ENCODE measurements around the gene FBXW7. TPM values are rescaled to one million over a fixed set of nuclear protein-coding genes. Genes with fewer than 3 reads are reported as not detected.

The FBXW7 gene
- total RNA-seq, 3 donors from 2014 or later = 55.7 to 247 (median 117) TPM

DNA sequence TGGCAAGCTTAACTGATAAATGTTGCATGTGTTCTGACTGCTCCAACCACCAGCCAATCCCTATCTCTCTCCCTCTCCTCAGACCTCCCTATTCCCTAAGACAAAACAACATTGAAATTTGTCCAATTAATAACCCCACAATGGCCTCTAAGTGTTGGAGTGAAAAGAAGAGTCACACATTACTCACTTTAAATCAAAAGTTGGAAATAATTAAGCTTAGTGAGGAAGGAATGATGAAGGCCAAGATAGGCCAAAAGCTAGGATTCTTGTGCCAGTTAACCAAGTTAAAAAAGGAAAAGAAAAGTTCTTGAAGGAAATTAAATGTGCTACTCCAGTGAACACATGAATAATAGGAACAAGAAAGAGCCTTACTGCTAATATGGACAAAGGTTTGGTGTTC, 55.6 kb downstream of the FBXW7 start:
- Histone ChIP-seq H3K36me3 (no peaks in the 10 kb centered on the region), H3K9me3 (no peaks in the 10 kb centered on the region), H3K27ac (no peak overlapping the region), H3K4me1 (no peaks in the 10 kb centered on the region), H3K4me3 (no peak overlapping the region), H3K27me3 (no peaks in the 10 kb centered on the region)
- TF ChIP-seq POLR2AphosphoS5 (IDR thresholded peaks at IDR 0.05) (no peak), POLR2A (IDR thresholded peaks at IDR 0.05) (no peak)
- TF ChIP-seq, protein P1, sequence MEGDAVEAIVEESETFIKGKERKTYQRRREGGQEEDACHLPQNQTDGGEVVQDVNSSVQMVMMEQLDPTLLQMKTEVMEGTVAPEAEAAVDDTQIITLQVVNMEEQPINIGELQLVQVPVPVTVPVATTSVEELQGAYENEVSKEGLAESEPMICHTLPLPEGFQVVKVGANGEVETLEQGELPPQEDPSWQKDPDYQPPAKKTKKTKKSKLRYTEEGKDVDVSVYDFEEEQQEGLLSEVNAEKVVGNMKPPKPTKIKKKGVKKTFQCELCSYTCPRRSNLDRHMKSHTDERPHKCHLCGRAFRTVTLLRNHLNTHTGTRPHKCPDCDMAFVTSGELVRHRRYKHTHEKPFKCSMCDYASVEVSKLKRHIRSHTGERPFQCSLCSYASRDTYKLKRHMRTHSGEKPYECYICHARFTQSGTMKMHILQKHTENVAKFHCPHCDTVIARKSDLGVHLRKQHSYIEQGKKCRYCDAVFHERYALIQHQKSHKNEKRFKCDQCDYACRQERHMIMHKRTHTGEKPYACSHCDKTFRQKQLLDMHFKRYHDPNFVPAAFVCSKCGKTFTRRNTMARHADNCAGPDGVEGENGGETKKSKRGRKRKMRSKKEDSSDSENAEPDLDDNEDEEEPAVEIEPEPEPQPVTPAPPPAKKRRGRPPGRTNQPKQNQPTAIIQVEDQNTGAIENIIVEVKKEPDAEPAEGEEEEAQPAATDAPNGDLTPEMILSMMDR (IDR thresholded peaks at IDR 0.05) = no peak
- no peak for DNase-seq (ENCODE audit: low spot score in 2 of 2)
- intact Hi-C loops (cut with DNase I; ENCODE audit: low total_unique reads) = no loop called here

DNA sequence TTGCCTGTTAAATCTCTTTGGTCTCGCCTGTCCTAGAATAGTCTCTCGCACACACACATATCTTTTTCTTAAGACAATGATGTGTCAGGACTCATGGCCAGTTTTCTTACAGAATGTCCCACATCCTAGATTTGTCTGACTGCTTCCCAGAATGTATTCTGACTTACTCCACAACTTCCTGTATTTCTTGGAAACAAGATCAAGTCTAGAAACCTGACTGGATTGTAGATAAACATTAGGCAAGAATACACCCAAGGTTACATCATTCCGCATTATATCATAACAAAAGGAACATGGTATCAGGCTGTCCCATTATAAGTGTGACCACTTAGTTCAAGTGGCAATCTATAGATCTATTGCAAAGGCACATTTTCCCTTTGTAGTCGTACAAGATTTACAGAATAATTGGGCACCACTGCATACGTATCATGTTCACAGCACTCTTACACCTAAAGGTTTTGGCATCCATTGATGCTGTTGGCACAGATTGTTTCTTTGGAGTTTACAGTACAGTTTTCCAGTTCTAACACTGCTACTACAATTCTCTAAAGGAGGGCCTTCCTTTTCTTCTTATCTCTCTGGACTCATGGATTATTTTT, 56.4 kb downstream of the FBXW7 start:
- Histone ChIP-seq H3K4me3 (no peak overlapping the region), H3K36me3 (no peaks in the 10 kb centered on the region), H3K27ac (no peak overlapping the region), H3K9me3 (no peaks in the 10 kb centered on the region), H3K27me3 (no peaks in the 10 kb centered on the region), H3K4me1 (no peaks in the 10 kb centered on the region)
- no peak for DNase-seq (ENCODE audit: low spot score in 2 of 2)
- intact Hi-C loops (cut with DNase I; ENCODE audit: low total_unique reads) = no loop called here
- TF ChIP-seq, protein P1 (IDR thresholded peaks at IDR 0.05) = no peak
- no peak for TF ChIP-seq POLR2A (IDR thresholded peaks at IDR 0.05)
- TF ChIP-seq POLR2AphosphoS5 (IDR thresholded peaks at IDR 0.05) = no peak

DNA sequence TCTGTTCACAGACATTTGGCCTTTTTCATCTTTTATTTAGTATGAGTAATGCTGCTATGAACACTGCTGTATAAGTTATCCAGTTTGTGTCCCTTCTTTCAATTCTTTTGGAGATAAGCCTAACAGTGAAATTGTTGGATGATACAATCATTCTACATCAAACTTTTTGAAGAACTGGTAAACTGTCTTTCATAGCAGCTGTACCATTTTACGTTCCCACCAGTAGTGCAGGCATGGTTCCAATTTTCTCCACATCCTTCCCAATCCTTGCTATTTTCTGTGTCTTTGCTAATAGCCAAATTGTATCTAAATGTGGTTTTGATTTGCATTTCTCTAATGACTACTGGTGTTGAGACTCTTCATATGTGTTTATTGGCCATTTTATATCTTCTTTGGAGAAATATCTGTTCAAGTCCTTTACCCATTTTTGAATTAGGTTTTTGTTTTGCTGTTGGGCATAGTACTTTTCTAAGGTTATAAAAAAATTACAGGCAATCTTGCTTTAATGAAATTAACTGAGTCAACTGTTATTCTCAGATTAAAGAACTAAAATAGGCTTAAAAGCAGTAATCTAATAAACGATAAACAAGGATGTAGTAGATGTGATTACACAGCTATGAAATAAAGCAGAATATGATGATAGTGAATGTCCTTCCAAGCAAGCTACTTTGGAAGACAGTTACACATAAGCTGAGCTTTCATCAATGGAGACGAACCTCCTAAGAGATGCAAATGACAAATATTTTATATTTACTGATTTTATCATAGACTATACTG, 57.2 kb downstream of the FBXW7 start:
- Histone ChIP-seq H3K4me1 (no peaks in the 10 kb centered on the region), H3K27ac (no peak overlapping the region), H3K27me3 (no peaks in the 10 kb centered on the region), H3K4me3 (no peak overlapping the region), H3K9me3 (no peaks in the 10 kb centered on the region), H3K36me3 (no peaks in the 10 kb centered on the region)
- TF ChIP-seq POLR2A (IDR thresholded peaks at IDR 0.05) = no peak
- no peak for TF ChIP-seq POLR2AphosphoS5 (IDR thresholded peaks at IDR 0.05)
- TF ChIP-seq, protein P1 (IDR thresholded peaks at IDR 0.05) = no peak
- no peak for DNase-seq (ENCODE audit: low spot score in 2 of 2)
- intact Hi-C loops (cut with DNase I; ENCODE audit: low total_unique reads) = no loop called here

DNA sequence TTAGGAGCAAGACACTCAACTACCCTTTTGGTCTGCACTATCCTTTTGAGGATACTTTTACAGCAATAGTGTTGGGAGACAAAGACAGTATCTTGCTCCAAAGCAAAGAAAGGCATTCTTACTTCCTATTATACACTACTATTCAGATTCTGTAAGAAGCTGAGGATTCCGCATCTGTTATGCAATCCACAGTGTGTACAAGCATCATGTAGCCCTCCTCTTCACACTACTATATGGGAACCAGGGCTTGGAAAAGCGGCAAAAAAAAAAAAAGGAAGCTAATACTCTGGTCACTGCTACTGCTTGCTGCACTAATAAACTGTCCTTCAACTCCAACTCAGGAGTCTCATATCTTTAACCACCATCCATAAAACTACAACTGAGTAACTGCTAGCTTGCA, 59.1 kb downstream of the FBXW7 start:
- no peaks in the 10 kb centered on the region for H3K9me3 ChIP-seq
- H3K36me3 ChIP-seq = no peaks in the 10 kb centered on the region
- H3K27ac ChIP-seq = no peak overlapping the region
- TF ChIP-seq POLR2AphosphoS5 (IDR thresholded peaks at IDR 0.05) (no peak), POLR2A (IDR thresholded peaks at IDR 0.05) (no peak)
- TF ChIP-seq, protein P1 (IDR thresholded peaks at IDR 0.05) = no peak
- no peak for DNase-seq (ENCODE audit: low spot score in 2 of 2)
- intact Hi-C loops (cut with DNase I; ENCODE audit: low total_unique reads) = no loop called here
- no peaks in the 10 kb centered on the region for H3K4me1 ChIP-seq
- H3K27me3 ChIP-seq = no peaks in the 10 kb centered on the region
- H3K4me3 ChIP-seq = no peak overlapping the region

DNA sequence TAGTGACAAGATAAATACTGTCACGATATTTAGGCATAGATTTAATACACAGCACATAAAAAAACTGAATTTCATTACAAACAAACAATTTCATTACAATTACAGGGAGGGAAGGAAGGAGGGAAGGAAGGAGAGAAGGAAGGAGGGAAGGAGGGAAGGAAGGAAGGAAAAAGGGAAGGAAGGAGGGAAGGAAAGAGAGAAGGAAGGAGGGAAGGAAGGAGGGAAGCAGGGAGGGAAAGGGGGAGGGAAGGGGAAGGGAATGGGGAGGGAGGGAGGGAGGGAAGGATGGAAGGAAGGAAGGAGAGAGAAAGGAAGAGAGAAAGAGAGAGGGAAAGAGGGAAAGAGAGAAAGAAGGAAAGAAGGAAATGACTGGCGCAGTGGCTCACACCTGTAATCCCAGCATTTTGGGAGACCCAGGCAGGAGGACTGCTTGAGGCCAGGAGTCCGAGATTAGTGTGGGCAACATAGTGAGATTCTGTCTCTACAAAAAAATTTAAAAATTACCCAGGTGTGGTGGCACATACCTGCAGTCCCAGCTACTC, 64.6 kb downstream of the FBXW7 start:
- no peaks in the 10 kb centered on the region for H3K36me3 ChIP-seq
- H3K4me3 ChIP-seq = no peak overlapping the region
- DNase-seq (ENCODE audit: low spot score in 2 of 2) = no peak
- H3K9me3 ChIP-seq = no peaks in the 10 kb centered on the region
- no peak overlapping the region for H3K27ac ChIP-seq
- intact Hi-C loops (cut with DNase I; ENCODE audit: low total_unique reads) = no loop called here
- TF ChIP-seq, protein P1 (IDR thresholded peaks at IDR 0.05) = no peak
- TF ChIP-seq POLR2AphosphoS5 (IDR thresholded peaks at IDR 0.05) (no peak), POLR2A (IDR thresholded peaks at IDR 0.05) (no peak)
- H3K27me3 ChIP-seq = no peaks in the 10 kb centered on the region
- no peaks in the 10 kb centered on the region for H3K4me1 ChIP-seq

Data from breast epithelium (tissue), 4 donors.